Endothelial cell of umbilical vein (primary cell): ENCODE measurements around the gene CCDC188. TPM values are rescaled to one million over a fixed set of nuclear protein-coding genes. Genes with fewer than 3 reads are reported as not detected.

ENCODE experiments used
- BruUV-seq: library from RNA; stranded (reverse); fragments of 400-500 nt; replicated peaks from 2 replicates; lab custom pipeline; 2021; lab: Mats Ljungman, UMichigan
- CTCF ChIA-PET: fragments of 300-600, 350-600 bp; sonication (Branson Sonifier 250); formaldehyde crosslinking; loops from one replicate; lab custom pipeline; 2021; ENCODE audit warnings: antibody characterized with exemption, inconsistent platforms; lab: Charles Lee
- POLR2A ChIA-PET: fragments of 300-600, 350-600 bp; sonication (Branson Sonifier 250); formaldehyde crosslinking; loops from one replicate; lab custom pipeline; 2021; ENCODE audit warnings: antibody characterized with exemption, inconsistent platforms; lab: Charles Lee
- DNase-seq: peaks from one replicate; pipeline ENCODE4 v3.0.0-alpha.2; 2011; ENCODE audit warnings: low read depth, low spot score
- FAIRE-seq: peaks from 2 replicates; lab custom pipeline; 2011; peaks lifted over from hg19 to GRCh38; lab: Jason Lieb, UNC
- H2AFZ ChIP-seq: 2 replicates; pipeline ENCODE4 v1.6.0; 2012; ENCODE audit warnings: low read depth, low read length, control low read depth, inconsistent platforms
- H3K27ac ChIP-seq: 2 replicates; pipeline ENCODE4 v1.5.1; 2011; ENCODE audit warnings: low read depth, mild to moderate bottlenecking, control low read depth, low read length, moderate library complexity; ENCODE audit not compliant: insufficient read depth
- H3K27me3 ChIP-seq, 2 experiments: 2 replicates each; pipeline versions ENCODE4 v1.6.0 to v1.6.1; 2011; ENCODE audit warnings: low read length in 2 of 2, mixed read lengths in 1 of 2; ENCODE audit not compliant: control insufficient read depth in 2 of 2, insufficient read depth in 2 of 2
- H3K36me3 ChIP-seq, 2 experiments: 2 replicates in 1 of 2; 3 replicates in 1 of 2; pipeline ENCODE4 v1.5.1; 2011; ENCODE audit warnings: low read length in 2 of 2, mild to moderate bottlenecking in 1 of 2, moderate library complexity in 1 of 2; ENCODE audit not compliant: control insufficient read depth in 2 of 2, insufficient read depth in 2 of 2; ENCODE audit errors: extremely low read depth in 1 of 2
- H3K4me1 ChIP-seq: 3 replicates; pipeline ENCODE4 v1.5.1; 2011; ENCODE audit warnings: mild to moderate bottlenecking, low read length; ENCODE audit not compliant: control insufficient read depth, insufficient read depth; ENCODE audit errors: extremely low read depth
- H3K4me2 ChIP-seq: 2 replicates; pipeline ENCODE4 v1.6.1; 2011; ENCODE audit warnings: low read length, control low read depth, mixed read lengths; ENCODE audit not compliant: insufficient read depth
- H3K4me3 ChIP-seq, 3 experiments: fragments of 200-600 bp in 1 of 3; sonication (generic), shearing (Covaris generic) in 1 of 3; replicated peaks in 1 of 3; 2 replicates each; pipeline ENCODE4 v1.5.1; 2011 to 2016; ENCODE audit warnings: control low read depth in 3 of 3, low read length in 3 of 3, mild to moderate bottlenecking in 2 of 3, inconsistent platforms in 1 of 3, low read depth in 1 of 3, moderate library complexity in 1 of 3; ENCODE audit not compliant: insufficient read depth in 1 of 3
- H3K79me2 ChIP-seq: 2 replicates; pipeline ENCODE4 v1.6.0; 2012; ENCODE audit warnings: low read length, inconsistent platforms; ENCODE audit not compliant: control insufficient read depth, insufficient read depth
- H3K9ac ChIP-seq: replicated peaks from 2 replicates; pipeline ENCODE3; 2011; ENCODE audit warnings: low read length, control low read depth; ENCODE audit not compliant: insufficient read depth; ENCODE audit errors: extremely low read depth
- H3K9me1 ChIP-seq: replicated peaks from 3 replicates; pipeline ENCODE4 v1.6.0; 2011; ENCODE audit warnings: mild to moderate bottlenecking, low read length; ENCODE audit not compliant: control insufficient read depth, insufficient read depth; ENCODE audit errors: extremely low read depth
- H3K9me3 ChIP-seq: replicated peaks from 2 replicates; pipeline ENCODE4 v1.5.1; 2012; ENCODE audit warnings: low read length, inconsistent platforms; ENCODE audit not compliant: control insufficient read depth, insufficient read depth
- H4K20me1 ChIP-seq: replicated peaks from 2 replicates; pipeline ENCODE3; 2011; ENCODE audit warnings: mild to moderate bottlenecking, low read length; ENCODE audit not compliant: control insufficient read depth, insufficient read depth; ENCODE audit errors: extremely low read depth
- EZH2 ChIP-seq: IDR thresholded peaks from 2 replicates; pipeline ENCODE4 v1.6.1; 2012; ENCODE audit warnings: borderline replicate concordance, low read depth, mild to moderate bottlenecking, moderate library complexity, low read length, inconsistent platforms; ENCODE audit not compliant: severe bottlenecking
- FOS ChIP-seq: IDR thresholded peaks from 2 replicates; pipeline ENCODE4 v1.6.1; 2011; ENCODE audit warnings: mild to moderate bottlenecking, low read length, moderate library complexity, borderline replicate concordance; ENCODE audit not compliant: insufficient read depth
- GATA2 ChIP-seq: IDR thresholded peaks from 2 replicates; pipeline ENCODE4 v1.7.0; 2011; ENCODE audit warnings: low read depth, mild to moderate bottlenecking, moderate library complexity, mixed read lengths, low read length; ENCODE audit not compliant: insufficient read length, insufficient read depth
- JUN ChIP-seq: IDR thresholded peaks from 2 replicates; pipeline ENCODE4 v1.6.1; 2011; ENCODE audit warnings: borderline replicate concordance, low read depth; ENCODE audit not compliant: insufficient read length, insufficient read depth
- POLR2A ChIP-seq: IDR thresholded peaks from 2 replicates; pipeline ENCODE4 v1.6.1; 2012; ENCODE audit warnings: low read depth, mild to moderate bottlenecking, control low read depth, low read length
- POLR2AphosphoS5 ChIP-seq: IDR thresholded peaks from 2 replicates; pipeline ENCODE4 v1.6.1; 2012; ENCODE audit warnings: low read depth, mild to moderate bottlenecking, control low read depth, low read length, moderate library complexity; ENCODE audit not compliant: insufficient read depth
- dilution Hi-C: fragments of 300-500 bp; cut with MboI; formaldehyde crosslinking; loops from one replicate; pipeline ENCODE4 v1.15.0; 2019; ENCODE audit warnings: low sequenced_read_pairs; ENCODE audit not compliant: extremely low pct_ligation_motif_present
- intact Hi-C: fragments of 100-400 bp; cut with micrococcal nuclease; formaldehyde crosslinking; loops from one replicate; pipeline ENCODE4 v1.10.0; 2022
- polyA plus RNA-seq, 4 experiments: library from polyadenylated mRNA; depleted of rRNA in 3 of 4; stranded (reverse) in 3 of 4; unstranded in 1 of 4; fragments of >200 nt; gene quantifications; 2 replicates each; pipeline versions ENCODE4 v1.2.1 to v1.2.3, GENCODE V29; 2011 to 2012; ENCODE audit warnings: missing spikeins in 1 of 4
- total RNA-seq: library from RNA; stranded (reverse); gene quantifications from 2 replicates; pipeline ENCODE4 v1.2.3, GENCODE V29; 2021
- TF ChIP-seq, protein P1 (sequence below), 2 donors: IDR thresholded peaks; 1 replicate in 1 of 2; 2 replicates in 1 of 2; pipeline ENCODE4 v1.5.1; 2011; ENCODE audit warnings: low read length in 2 of 2, mild to moderate bottlenecking in 2 of 2, moderate library complexity in 2 of 2, control low read depth in 1 of 2, inconsistent platforms in 1 of 2, low read depth in 1 of 2; ENCODE audit not compliant: insufficient read depth in 1 of 2; ENCODE audit errors: extremely low read depth in 1 of 2

The CCDC188 gene
- total and polyA plus RNA-seq, 2 donors (not counting 3 experiments of a cell fraction or from before 2014, with no cell fraction given) = 9.4 to 9.8 TPM

DNA sequence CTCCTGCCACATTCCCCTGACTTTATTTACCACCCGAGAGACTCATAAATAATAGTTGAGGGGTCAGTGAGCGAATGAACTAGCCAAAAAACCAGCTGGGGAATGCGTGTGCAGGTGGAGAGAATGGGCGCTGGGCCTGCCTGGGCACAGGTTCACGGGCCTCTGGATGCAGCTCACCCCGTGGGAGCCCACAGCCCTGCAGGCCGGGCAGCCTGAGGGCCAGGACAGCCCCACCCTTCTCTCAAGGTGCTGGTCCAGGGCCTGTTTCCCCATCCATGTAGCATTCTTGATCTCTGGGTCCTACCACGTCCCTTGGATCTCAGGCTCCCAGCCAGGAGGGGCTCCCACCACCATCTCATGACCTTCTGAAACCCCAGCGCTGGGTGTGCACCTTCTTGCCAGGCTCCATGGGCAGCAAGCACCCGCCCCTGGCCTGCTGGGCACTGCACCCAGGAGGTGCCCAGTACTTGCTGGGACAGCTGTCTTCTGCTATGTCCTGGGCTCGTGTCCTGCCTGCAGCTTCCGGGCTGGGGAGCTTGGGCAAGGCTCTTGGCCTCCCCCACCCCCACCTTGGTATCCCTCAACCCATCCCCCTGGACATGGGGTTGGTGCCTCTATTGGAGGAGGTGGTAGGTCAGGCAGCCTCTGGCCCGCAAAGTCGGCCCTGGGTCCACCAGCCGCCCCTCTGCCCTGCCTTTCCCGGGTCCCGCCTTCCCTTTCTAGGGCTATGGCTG, 43.1 kb upstream of the CCDC188 start:
- no peak for FAIRE-seq
- intact Hi-C loops (no loop called here), dilution Hi-C loops (no loop called here)
- no peak for DNase-seq
- Histone ChIP-seq H3K27ac (no peak overlapping the region), H3K4me3 (no peak overlapping the region), H2AFZ (no peak overlapping the region), H3K4me1 (no peaks in the 10 kb centered on the region), H3K27me3 (no peaks in the 10 kb centered on the region), H3K9me1 (no peaks in the 10 kb centered on the region), H3K79me2 (no peaks in the 10 kb centered on the region), H3K9me3 (no peaks in the 10 kb centered on the region), H4K20me1 (no peaks in the 10 kb centered on the region), H3K36me3 (no peaks in the 10 kb centered on the region), H3K9ac (no peak overlapping the region), H3K4me2 (no peak overlapping the region)
- POLR2A ChIA-PET = no interaction called here
- CTCF ChIA-PET = no interaction called here
- no TSS peak for BruUV-seq
- no peak for TF ChIP-seq JUN
- TF ChIP-seq FOS = no peak
- no peak for TF ChIP-seq POLR2AphosphoS5
- TF ChIP-seq EZH2 = no peak
- TF ChIP-seq GATA2 = no peak
- TF ChIP-seq POLR2A = no peak
- TF ChIP-seq, protein P1, sequence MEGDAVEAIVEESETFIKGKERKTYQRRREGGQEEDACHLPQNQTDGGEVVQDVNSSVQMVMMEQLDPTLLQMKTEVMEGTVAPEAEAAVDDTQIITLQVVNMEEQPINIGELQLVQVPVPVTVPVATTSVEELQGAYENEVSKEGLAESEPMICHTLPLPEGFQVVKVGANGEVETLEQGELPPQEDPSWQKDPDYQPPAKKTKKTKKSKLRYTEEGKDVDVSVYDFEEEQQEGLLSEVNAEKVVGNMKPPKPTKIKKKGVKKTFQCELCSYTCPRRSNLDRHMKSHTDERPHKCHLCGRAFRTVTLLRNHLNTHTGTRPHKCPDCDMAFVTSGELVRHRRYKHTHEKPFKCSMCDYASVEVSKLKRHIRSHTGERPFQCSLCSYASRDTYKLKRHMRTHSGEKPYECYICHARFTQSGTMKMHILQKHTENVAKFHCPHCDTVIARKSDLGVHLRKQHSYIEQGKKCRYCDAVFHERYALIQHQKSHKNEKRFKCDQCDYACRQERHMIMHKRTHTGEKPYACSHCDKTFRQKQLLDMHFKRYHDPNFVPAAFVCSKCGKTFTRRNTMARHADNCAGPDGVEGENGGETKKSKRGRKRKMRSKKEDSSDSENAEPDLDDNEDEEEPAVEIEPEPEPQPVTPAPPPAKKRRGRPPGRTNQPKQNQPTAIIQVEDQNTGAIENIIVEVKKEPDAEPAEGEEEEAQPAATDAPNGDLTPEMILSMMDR (IDR thresholded peaks at IDR 0.05; ENCODE audit: extremely low read depth in 1 of 2, insufficient read depth in 1 of 2, low read depth in 1 of 2, low read length in 2 of 2) = no peak
